HCT116 (cell line): Measurements from ENCODE around the gene SEMA3G. TPM values are rescaled to one million over a fixed set of nuclear protein-coding genes. Genes with fewer than 3 reads are reported as not detected.

Source experiments
- ATAC-seq: fragments of 200-7000 bp; cut with Tn5 transposase; 2 replicates; pipeline ENCODE4 v1.9.1; 2020; ENCODE audit warnings: mild to moderate bottlenecking, moderate library complexity
- BruUV-seq: library from RNA; stranded (reverse); fragments of 400-500 nt; replicated peaks from 2 replicates; lab custom pipeline; 2021; lab: Mats Ljungman, UMichigan
- CTCF ChIA-PET: fragments of 300-600 bp; sonication (Branson Sonifier 250); formaldehyde crosslinking; loops from one replicate; lab custom pipeline; 2021; ENCODE audit warnings: antibody characterized with exemption; lab: Charles Lee
- POLR2A ChIA-PET: fragments of 300-600, 350-600 bp; sonication (Branson Sonifier 250); formaldehyde crosslinking; loops from one replicate; lab custom pipeline; 2021; ENCODE audit warnings: antibody characterized with exemption; lab: Charles Lee
- RAD21 ChIA-PET, 2 experiments: fragments of 300-600 bp; sonication (Branson Sonifier 250); formaldehyde crosslinking; loops; one replicate each; lab custom pipeline; 2023; ENCODE audit warnings: low total read pairs in 2 of 2; ENCODE audit not compliant: uncharacterized antibody in 2 of 2, unreplicated experiment in 2 of 2, low non-redundant PET in 1 of 2; lab: Charles Lee
- DNase-seq: peaks from one replicate; pipeline ENCODE4 v3.0.0-alpha.2; 2010; ENCODE audit warnings: low read depth, low spot score
- H2AFZ ChIP-seq: fragments of 200-600 bp; shearing (Covaris generic), sonication (generic); 2 replicates; pipeline ENCODE4 v1.6.1; 2017; ENCODE audit warnings: low read depth, mixed run types, mixed read lengths, antibody characterized with exemption, low read length; ENCODE audit not compliant: poor library complexity, severe bottlenecking
- H3K27ac ChIP-seq: 2 replicates; pipeline ENCODE4 v1.5.1; 2012; ENCODE audit warnings: low read depth, low read length
- H3K27me3 ChIP-seq: fragments of 200-600 bp; sonication (generic); 2 replicates; pipeline ENCODE4 v1.6.1; 2016; ENCODE audit warnings: mixed run types, low read length, mixed read lengths; ENCODE audit not compliant: insufficient read depth
- H3K36me3 ChIP-seq, 2 experiments: fragments of 200-500 bp in 1 of 2; fragments of 200-600 bp in 1 of 2; sonication (Bioruptor generic) in 1 of 2; sonication (generic) in 1 of 2; 2 replicates each; pipeline versions ENCODE4 v1.5.1 to v1.6.1; 2014 to 2016; ENCODE audit warnings: low read length in 2 of 2, inconsistent platforms in 1 of 2, mixed read lengths in 1 of 2, mixed run types in 1 of 2; ENCODE audit not compliant: insufficient read depth in 2 of 2, control insufficient read depth in 1 of 2
- H3K4me1 ChIP-seq, 2 experiments: fragments of 200-600 bp in 1 of 2; sonication (generic) in 1 of 2; 2 replicates each; pipeline versions ENCODE4 v1.5.1 to v1.6.1; 2012 to 2017; ENCODE audit warnings: low read length in 2 of 2, inconsistent platforms in 1 of 2, mild to moderate bottlenecking in 1 of 2, mixed read lengths in 1 of 2, mixed run types in 1 of 2, moderate library complexity in 1 of 2; ENCODE audit not compliant: insufficient read depth in 2 of 2, control insufficient read depth in 1 of 2
- H3K4me2 ChIP-seq: fragments of 200-600 bp; sonication (generic); 2 replicates; pipeline ENCODE4 v1.6.1; 2017; ENCODE audit warnings: mixed run types, low read length, mixed read lengths
- H3K4me3 ChIP-seq, 2 experiments: fragments of 200-600 bp in 1 of 2; sonication (generic) in 1 of 2; replicated peaks in 1 of 2; 2 replicates each; pipeline ENCODE4 v1.5.1; 2011 to 2016; ENCODE audit warnings: low read length in 2 of 2, control low read depth in 1 of 2, low read depth in 1 of 2, mild to moderate bottlenecking in 1 of 2, mixed read lengths in 1 of 2, mixed run types in 1 of 2
- H3K79me2 ChIP-seq: fragments of 200-600 bp; sonication (generic); 2 replicates; pipeline ENCODE4 v1.6.1; 2017; ENCODE audit warnings: mild to moderate bottlenecking, mixed run types, low read length, moderate library complexity, mixed read lengths; ENCODE audit not compliant: insufficient read depth
- H3K9ac ChIP-seq: fragments of 200-600 bp; sonication (generic); 2 replicates; pipeline ENCODE4 v1.6.1; 2016; ENCODE audit warnings: low read length, mixed read lengths
- H3K9me2 ChIP-seq: fragments of 200-600 bp; sonication (generic), shearing (Covaris generic); 2 replicates; pipeline ENCODE4 v1.6.1; 2017; ENCODE audit warnings: mixed run types, mild to moderate bottlenecking, moderate library complexity; ENCODE audit not compliant: insufficient read depth
- H3K9me3 ChIP-seq, 2 experiments: fragments of 200-500 bp in 1 of 2; fragments of 200-600 bp in 1 of 2; sonication (Bioruptor generic) in 1 of 2; sonication (generic) in 1 of 2; 2 replicates each; pipeline ENCODE4 v1.6.1; 2014 to 2017; ENCODE audit warnings: low read length in 2 of 2, mixed read lengths in 2 of 2, inconsistent platforms in 1 of 2, low read depth in 1 of 2, mild to moderate bottlenecking in 1 of 2, mixed run types in 1 of 2, moderate library complexity in 1 of 2; ENCODE audit not compliant: control insufficient read depth in 1 of 2, insufficient read depth in 1 of 2
- H4K20me1 ChIP-seq: fragments of 200-600 bp; sonication (generic), shearing (Covaris generic); 2 replicates; pipeline ENCODE4 v1.6.1; 2017; ENCODE audit warnings: mixed run types, mild to moderate bottlenecking, moderate library complexity; ENCODE audit not compliant: insufficient read depth
- CTCF ChIP-seq, 3 experiments: fragments of 200-600 bp in 1 of 3; sonication (generic) in 1 of 3; IDR thresholded peaks in 2 of 3; conservative IDR thresholded peaks in 1 of 3; 2 replicates each; pipeline ENCODE4 v1.5.1; 2012 to 2017; ENCODE audit warnings: low read depth in 2 of 3, low read length in 2 of 3, antibody characterized with exemption in 1 of 3, borderline replicate concordance in 1 of 3, control low read depth in 1 of 3, mild to moderate bottlenecking in 1 of 3, mixed read lengths in 1 of 3, mixed run types in 1 of 3, moderate library complexity in 1 of 3; ENCODE audit not compliant: insufficient read depth in 1 of 3
- EZH2 ChIP-seq: fragments of 200-600 bp; sonication (generic); IDR thresholded peaks from 2 replicates; pipeline ENCODE4 v1.6.1; 2017; ENCODE audit warnings: antibody characterized with exemption, mixed run types
- JUND ChIP-seq: IDR thresholded peaks from 2 replicates; pipeline ENCODE4 v1.6.1; 2012
- POLR2AphosphoS5 ChIP-seq: IDR thresholded peaks from 2 replicates; pipeline ENCODE4 v1.6.1; 2011; ENCODE audit warnings: mild to moderate bottlenecking, low read depth, low read length, moderate library complexity
- RAD21 ChIP-seq: IDR thresholded peaks from 2 replicates; pipeline ENCODE4 v1.6.1; 2012; ENCODE audit warnings: low read depth, mild to moderate bottlenecking
- intact Hi-C: fragments of 100-400 bp; cut with micrococcal nuclease; formaldehyde crosslinking; loops from 2 replicates; pipeline ENCODE4 v1.10.0; 2022
- total RNA-seq: library from RNA; stranded (reverse); gene quantifications from one replicate; pipeline ENCODE4 v1.2.1, GENCODE V29; 2021; ENCODE audit not compliant: unreplicated experiment

SEMA3G gene
- total RNA-seq, 1 experiment from 2014 or later: 4.2 TPM

- DNase-seq (peak; percentile 64), ATAC-seq (peak; percentile 97)
- Histone ChIP-seq H3K36me3 (no peaks in the 10 kb centered on the region), H3K27me3 (no peaks in the 10 kb centered on the region), H3K27ac (peak overlapping the region; percentile 9; the same call in 1 of the 2 replicates), H3K79me2 (no peaks in the 10 kb centered on the region), H3K9me2 (no peaks in the 10 kb centered on the region), H3K9me3 (no peaks in the 10 kb centered on the region), H4K20me1 (no peaks in the 10 kb centered on the region), H3K4me1 (peaks cover 6 to 11% of the 10 kb centered on the region in 2 experiments; a peak in 3 of 4 replicates), H3K4me2 (peak overlapping the region; percentile 51), H3K4me3 (no peak overlapping the region), H2AFZ (no peak overlapping the region), H3K9ac (no peak overlapping the region)
- ChIA-PET POLR2A (interaction anchor here (1.1 kb wide), 1 partner anchor 389 kb away, joined by 3 read pairs; the partner anchor contains the start of gene RPL29), CTCF (interaction anchor here (0.8 to 2.7 kb wide), 11 partner anchors 11 to 384 kb away, joined by 3 to 18 read pairs (median 4); no protein-coding TSS in a partner anchor), RAD21 (interaction anchor here (0.6 to 0.9 kb wide), 2 partner anchors 46 to 134 kb away, joined by 3 to 4 read pairs; no protein-coding TSS in a partner anchor)
- no peak for TF ChIP-seq JUND
- TF ChIP-seq EZH2: no peak
- peak; percentile 91 to 99 (median 98) for TF ChIP-seq CTCF (IDR thresholded peaks at IDR 0.05 in 2 of 3, conservative IDR thresholded peaks at IDR 0.05 in 1 of 3; ENCODE audit: borderline replicate concordance in 1 of 3, insufficient read depth in 1 of 3, low read depth in 2 of 3, low read length in 2 of 3)
- 0 out of 2 replicates have a peak, but pooled peaks have one; percentile 17 for TF ChIP-seq POLR2AphosphoS5
- TF ChIP-seq RAD21: peak; percentile 86
- intact Hi-C loops: no loop called here
- no TSS peak for BruUV-seq
These were observed 59.7 kb downstream of the SEMA3G start for GRCh38 chr3:52385157-52385556.
